GM23338 (cell line): Measurements from ENCODE around the gene MOXD1. TPM values are rescaled to one million over a fixed set of nuclear protein-coding genes. Genes with fewer than 3 reads are reported as not detected.

Experiments
- polyA plus RNA-seq: library from polyadenylated mRNA; unstranded; fragments of >200 nt; fragmentation: Nextera tagmentation; extraction: Ambion mirVana; gene quantifications from 2 replicates; pipeline ENCODE4 v1.2.1, GENCODE V29; 2016
- total RNA-seq: library from RNA; depleted of rRNA; stranded (reverse); fragments of >200 nt; shearing (Covaris generic); gene quantifications from 2 replicates; pipeline ENCODE4 v1.2.3, GENCODE V29; 2014; rRNA removed

MOXD1 gene
- total and polyA plus RNA-seq, 2 experiments from 2014 or later = 1.7 to 4.3 TPM

Other genes with a start within 250 kb of the MOXD1 start
- 19.6 and 22.4 TPM in 2 replicates for gene STX7, start 111.6 kb upstream of the MOXD1 start, total RNA-seq
- 21.4 and 28.8 TPM in 2 replicates for gene STX7, start 111.6 kb upstream of the MOXD1 start, polyA plus RNA-seq
- not detected in 2 replicates for gene TAAR9, start 136.8 kb upstream of the MOXD1 start, total RNA-seq
- gene TAAR9, start 136.8 kb upstream of the MOXD1 start, polyA plus RNA-seq = not detected in 2 replicates
- not detected in 2 replicates for gene TAAR8, start 151.2 kb upstream of the MOXD1 start, total RNA-seq
- not detected in 2 replicates for gene TAAR8, start 151.2 kb upstream of the MOXD1 start, polyA plus RNA-seq
- not detected in 2 replicates for gene TAAR6, start 168.8 kb upstream of the MOXD1 start, total RNA-seq
- gene TAAR6, start 168.8 kb upstream of the MOXD1 start, polyA plus RNA-seq = not detected in 2 replicates
- gene TAAR5, start 188.3 kb upstream of the MOXD1 start, total RNA-seq = not detected in 2 replicates
- gene TAAR5, start 188.3 kb upstream of the MOXD1 start, polyA plus RNA-seq = not detected in 2 replicates
- gene TAAR2, start 222.8 kb upstream of the MOXD1 start, total RNA-seq = not detected in 2 replicates
- not detected in 2 replicates for gene TAAR2, start 222.8 kb upstream of the MOXD1 start, polyA plus RNA-seq